Activated CD8-positive, alpha-beta memory T cell treated with anti-CD3 and anti-CD28 coated beads, Interleukin-2, amount 50 U/mL, for 1 hour (primary cell): ENCODE measurements around the gene CRABP2.

Experiments
- DNase-seq: peaks from one replicate; pipeline ENCODE4 v3.0.0-alpha.2; 2020; ENCODE audit errors: extremely low read depth

CRABP2 gene

DNA sequence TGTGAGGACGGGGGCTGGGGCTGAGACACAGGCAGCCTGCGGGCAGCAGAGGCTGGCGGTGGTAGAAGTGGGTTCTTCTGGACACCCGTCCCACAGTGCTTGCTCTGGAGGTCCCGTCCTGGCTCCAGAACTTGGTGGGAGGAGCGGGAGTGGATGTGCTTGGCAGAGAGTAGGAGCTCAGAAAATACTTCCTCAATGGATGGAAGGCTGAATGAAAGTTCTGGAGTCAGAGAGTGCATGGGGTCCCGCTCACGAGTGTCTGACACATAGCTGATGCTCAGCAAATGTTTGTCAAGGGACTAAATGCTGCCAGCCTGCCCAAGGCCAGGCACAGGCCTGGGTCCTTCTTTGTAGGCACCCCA is 14.7 kb downstream of the CRABP2 start:
- DNase-seq, result no peak

DNA sequence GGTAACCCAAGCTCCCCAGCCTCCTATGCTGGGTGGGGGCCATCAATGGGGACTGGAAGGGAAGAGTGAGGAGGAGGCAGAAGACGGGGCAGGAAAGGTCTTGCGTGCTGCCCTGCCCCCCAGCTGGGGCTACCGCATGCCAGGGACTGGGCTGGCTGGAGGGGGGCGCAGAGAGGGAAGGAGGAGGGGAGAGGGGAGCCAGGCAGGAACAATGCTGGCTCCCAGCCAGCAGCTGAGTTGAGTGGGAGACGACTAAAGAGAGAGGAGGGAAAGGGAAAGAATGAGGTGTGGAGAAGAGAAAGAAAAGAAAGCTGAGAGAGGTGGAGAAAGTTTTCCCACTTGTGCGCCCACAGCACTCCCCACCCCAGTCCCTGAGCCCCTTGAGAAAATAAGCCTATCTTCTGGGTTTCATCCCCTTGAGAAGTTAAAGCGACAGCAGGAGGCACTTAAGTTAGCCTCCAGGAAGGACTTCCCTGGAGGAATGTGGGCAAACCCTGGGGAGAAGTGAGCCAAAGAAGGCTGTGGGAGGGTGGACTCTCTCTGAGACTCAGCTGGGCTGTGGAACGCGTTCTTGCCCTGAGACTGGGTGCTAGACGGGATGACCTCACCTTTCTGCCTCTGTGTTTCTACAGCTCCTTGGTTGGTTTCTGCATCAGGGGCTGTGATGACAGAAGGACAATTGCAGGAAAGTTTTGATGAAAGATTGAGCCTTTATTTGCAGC is 15.3 kb downstream of the CRABP2 start:
- DNase-seq, result no peak

- DNase-seq, result peak; percentile 47
Measured at GRCh38 chr1:156689035-156689952, 16.1 kb downstream of the CRABP2 start.

- DNase-seq, result no peak
Measured at GRCh38 chr1:156684227-156684782, 21.1 kb downstream of the CRABP2 start.

DNA sequence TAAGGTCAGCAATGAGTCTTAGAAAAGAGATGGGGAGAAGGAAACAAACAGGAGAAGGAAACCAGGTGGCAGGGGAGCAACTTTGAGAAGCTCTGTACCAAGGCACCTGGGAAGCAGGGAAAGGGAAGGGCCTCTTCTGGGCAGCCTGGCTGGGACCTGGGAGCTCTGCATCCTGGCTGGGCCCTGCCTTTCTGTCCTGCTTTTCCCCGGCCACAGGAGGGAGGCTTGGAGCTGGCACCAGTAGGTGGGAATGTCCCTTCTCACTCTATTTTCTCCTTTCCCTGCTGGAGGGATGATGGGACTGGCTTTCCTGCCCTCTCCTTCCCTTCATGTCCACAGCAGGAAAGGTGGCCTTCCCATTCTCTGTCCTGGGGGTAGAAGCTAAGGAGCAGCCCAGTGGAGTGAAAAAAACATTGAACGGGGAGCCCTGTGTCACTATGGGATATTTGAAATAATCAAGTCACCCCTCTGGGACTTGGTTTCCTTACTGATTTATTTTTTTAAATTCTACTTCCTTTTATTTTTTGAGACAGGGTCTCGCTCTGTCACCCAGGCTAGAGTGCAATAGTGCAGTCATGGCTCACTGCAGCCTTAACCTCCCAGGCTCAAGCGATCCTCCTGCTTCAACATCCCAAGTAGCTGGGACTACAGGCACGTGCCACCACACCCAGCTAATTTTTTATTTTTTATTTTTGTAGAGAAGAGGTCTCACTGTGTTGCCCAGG is 23.1 kb downstream of the CRABP2 start:
- no peak for DNase-seq

GRCh38 chr1:156681196-156681960 is 24.0 kb downstream of the CRABP2 start:
- DNase-seq, result no peak

GRCh38 chr1:156680056-156680455 is 25.3 kb downstream of the CRABP2 start:
- no peak for DNase-seq

DNA sequence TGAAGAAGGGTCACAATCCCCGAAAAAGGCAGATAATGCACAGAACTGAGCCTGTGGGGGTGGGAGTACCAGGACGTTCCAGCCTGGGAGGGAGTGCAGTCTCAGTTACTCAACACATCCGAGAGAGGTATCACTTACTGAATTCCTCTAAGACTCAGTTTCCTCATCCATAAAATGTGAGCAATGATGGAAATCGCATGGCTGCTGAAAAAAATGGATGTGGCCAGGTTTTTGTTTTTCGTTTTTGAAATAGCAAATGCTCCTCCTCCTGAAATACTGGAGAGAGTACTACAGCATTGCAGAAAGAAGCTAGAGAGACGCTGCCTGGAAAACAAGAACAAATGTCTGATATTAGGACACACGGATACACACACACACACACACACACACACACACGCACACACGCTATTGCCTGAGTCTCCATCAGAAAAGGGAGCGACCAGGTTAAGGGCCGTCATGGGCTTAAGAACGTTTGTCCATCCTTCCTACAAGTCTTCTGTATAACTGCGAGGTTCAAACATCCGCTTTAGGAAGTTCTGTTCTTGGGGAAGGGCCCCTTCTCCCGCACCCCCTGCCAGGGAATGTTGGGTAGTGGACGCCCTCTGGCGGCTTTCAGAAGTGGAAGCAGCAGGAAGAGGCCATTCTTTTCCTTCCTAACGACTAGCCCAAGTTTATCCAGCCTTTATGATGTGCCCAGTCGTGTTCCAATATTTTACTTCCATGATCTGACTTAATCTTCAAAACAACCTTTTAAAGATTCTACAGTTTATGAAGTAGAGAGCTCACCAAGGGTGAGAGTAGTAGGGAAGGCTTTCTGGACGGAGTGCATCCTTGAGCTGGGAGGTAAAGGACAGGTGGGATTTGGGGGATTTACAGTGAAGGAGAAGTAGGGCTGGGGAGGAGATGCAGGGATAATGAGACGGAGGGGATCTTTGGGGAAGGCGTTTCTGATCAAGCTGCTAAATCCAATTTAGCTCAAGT is 27.5 kb downstream of the CRABP2 start:
- DNase-seq, result no peak

DNA sequence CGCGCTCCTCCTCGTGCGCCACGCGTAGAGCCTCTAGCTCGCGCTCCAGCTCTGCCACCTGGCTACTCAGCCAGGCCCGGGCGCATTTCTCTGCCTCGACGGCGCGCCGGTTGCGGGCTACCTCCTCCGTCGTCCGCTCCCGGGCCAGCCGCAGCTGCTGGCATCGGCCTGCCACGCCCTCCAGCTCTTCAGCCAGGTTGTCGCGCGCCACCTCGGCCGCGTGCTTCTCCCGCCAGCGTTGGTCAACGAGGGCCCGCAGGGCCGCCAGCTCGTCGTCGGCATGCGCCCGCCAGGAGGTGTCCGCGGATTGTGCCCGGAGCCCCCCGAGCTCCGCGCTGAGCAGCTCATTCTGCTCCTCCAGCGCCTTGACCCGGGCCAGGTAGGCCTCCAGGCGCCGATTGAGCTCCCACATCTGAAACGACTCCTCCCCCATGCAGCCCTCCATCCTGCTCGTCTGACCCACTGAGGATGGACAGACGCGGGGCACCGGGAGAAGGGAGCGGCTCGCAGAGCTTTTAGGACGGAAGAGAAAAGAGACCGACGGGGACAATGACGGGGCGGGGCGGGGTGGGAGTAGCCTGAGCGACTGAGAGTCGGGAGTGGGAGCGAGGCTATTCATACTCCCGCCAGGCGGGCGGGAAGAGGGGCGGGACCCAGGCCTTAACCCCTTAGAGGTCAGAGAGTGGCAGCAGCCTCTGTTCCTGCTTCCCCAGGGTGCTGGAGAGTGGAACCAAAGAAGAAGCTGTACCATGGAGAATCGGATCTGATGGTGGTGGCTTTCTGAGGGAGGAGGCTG is 28.4 kb downstream of the CRABP2 start, which contains the start of gene NES:
TSS of gene NES (minus strand) at position 588 of the 796 bp plus-strand sequence. CDS start at position 445, 143 bp downstream.
- no peak for DNase-seq

GRCh38 chr1:156676114-156676819 is 29.1 kb downstream of the CRABP2 start:
- no peak for DNase-seq

DNA sequence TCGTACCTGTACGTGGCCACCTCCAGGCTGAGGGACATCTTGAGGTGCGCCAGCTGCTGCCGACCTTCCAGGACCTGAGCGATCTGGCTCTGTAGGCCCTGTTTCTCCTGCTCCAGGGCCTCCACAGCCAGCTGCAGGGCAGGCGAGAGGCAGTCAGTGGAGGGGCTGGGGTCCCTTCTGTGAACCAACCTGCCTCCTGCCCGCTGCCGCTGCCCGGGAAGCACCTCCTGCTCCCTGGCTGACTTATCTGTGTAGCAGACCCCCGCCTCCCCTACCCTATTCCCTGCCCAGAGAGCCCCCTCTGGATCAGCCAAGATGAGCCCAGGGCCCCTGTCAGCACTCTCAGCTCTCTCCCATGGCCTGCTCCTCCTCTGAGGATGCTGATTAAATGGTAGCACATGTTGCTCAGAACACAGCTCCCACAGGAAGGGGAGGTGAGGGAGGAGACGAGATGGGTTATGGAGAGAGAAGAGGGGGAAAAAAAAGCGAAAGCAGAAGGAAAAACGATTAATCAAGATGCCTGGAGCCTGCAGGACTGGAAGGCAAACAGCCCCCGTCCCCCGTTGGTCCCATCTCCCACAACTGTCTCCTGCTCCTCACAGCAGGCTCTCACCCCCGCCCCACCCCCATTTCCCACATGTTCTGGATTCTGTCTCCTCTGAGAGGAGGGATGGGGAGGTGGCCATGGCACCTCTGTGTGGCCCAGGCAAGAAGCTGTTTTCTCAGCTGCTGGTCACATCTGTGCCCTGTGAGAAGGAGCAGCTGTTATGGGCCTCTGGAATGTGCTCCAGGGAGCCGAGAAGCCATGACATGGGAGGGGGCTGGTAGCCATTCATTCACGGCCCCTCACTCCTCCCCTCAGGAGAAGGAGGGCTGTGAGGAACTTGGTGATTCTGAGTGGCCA is 29.9 kb downstream of the CRABP2 start:
- no peak for DNase-seq

- DNase-seq, result no peak
Measured at GRCh38 chr1:156673387-156674121, 31.8 kb downstream of the CRABP2 start.

- DNase-seq, result no peak
Measured at GRCh38 chr1:156671804-156672203, 33.6 kb downstream of the CRABP2 start.

GRCh38 chr1:156670791-156671190 is 34.6 kb downstream of the CRABP2 start:
- DNase-seq, result no peak

GRCh38 chr1:156670359-156670758 is 35.0 kb downstream of the CRABP2 start:
- no peak for DNase-seq

- DNase-seq, result no peak
Measured at GRCh38 chr1:156669794-156670193, 35.6 kb downstream of the CRABP2 start.
